Measurements from ENCODE around the gene MPP1. TPM values are rescaled to one million over a fixed set of nuclear protein-coding genes. Genes with fewer than 3 reads are reported as not detected.

MPP1 gene
- polyA plus RNA-seq, 1 of the 3 experiments (the other 2 are of a cell fraction): 13.3 TPM

GRCh38 chrX:154732421-154733065 is 72.7 kb downstream of the MPP1 start:
- Histone ChIP-seq H3K36me3 (replicated peaks in 1 of 2; ENCODE audit: control insufficient read depth in 1 of 2, insufficient read depth in 2 of 2, low read length in 1 of 2) (no peaks in the 10 kb centered on the region), H4K20me1 (ENCODE audit: insufficient read depth) (no peaks in the 10 kb centered on the region), H3K27ac (ENCODE audit: low read depth in 2 of 2, low read length in 1 of 2) (peak overlapping the region in 1 of 2 experiments; percentile 46; a peak in 2 of 4 replicates), H3K4me2 (peak overlapping the region; percentile 34), H3K79me2 (ENCODE audit: insufficient read depth) (no peaks in the 10 kb centered on the region), H3K4me3 (ENCODE audit: low read depth in 2 of 2, low read length in 1 of 2) (no peak overlapping the region), H3K9me2 (no peaks in the 10 kb centered on the region), H3K9me3 (no peaks in the 10 kb centered on the region), H3K9ac (no peak overlapping the region), H3K4me1 (ENCODE audit: control insufficient read depth in 1 of 2, insufficient read depth in 2 of 2, low read depth in 1 of 2, low read length in 1 of 2) (peaks cover 11 to 39% of the 10 kb centered on the region in 2 experiments), H3F3A (replicated peaks; ENCODE audit: insufficient read depth) (peaks cover 14% of the 10 kb centered on the region), H3K27me3 (ENCODE audit: insufficient read depth) (no peaks in the 10 kb centered on the region), H2AFZ (ENCODE audit: low read depth) (no peak overlapping the region)
- no peak for DNase-seq
- CTCF ChIA-PET: interaction anchor here (2.1 kb wide), 1 partner anchor 16 kb away, joined by 9 read pairs; no protein-coding TSS in a partner anchor
- POLR2A ChIA-PET: no interaction called here
- WGBS (ENCODE audit: low lambda C conversion rate): 15% methylated on average over 5 of the region's 5 CpGs
- TF ChIP-seq GABPA (IDR thresholded peaks at IDR 0.05; ENCODE audit: low read depth) (no peak), MEF2A (IDR thresholded peaks at IDR 0.05; ENCODE audit: borderline replicate concordance, low read depth) (no peak), NFIC (IDR thresholded peaks at IDR 0.05; ENCODE audit: borderline replicate concordance) (no peak), TCF12 (IDR thresholded peaks at IDR 0.05) (peak; percentile 24; the same call in 1 of the 2 replicates), RXRA (IDR thresholded peaks at IDR 0.05; ENCODE audit: borderline replicate concordance, low read depth) (0 out of 2 replicates have a peak, but pooled peaks have one; percentile 10), GATA2 (CRISPR knock-in tag; IDR thresholded peaks at IDR 0.05) (no peak), MAX (IDR thresholded peaks at IDR 0.05; ENCODE audit: low read depth) (no peak), FOSL2 (IDR thresholded peaks at IDR 0.05; ENCODE audit: borderline replicate concordance, low read depth) (no peak), CTCF (IDR thresholded peaks at IDR 0.05) (no peak), ZBTB33 (IDR thresholded peaks at IDR 0.05; ENCODE audit: borderline replicate concordance, low read depth) (no peak), CHD2 (IDR thresholded peaks at IDR 0.05; ENCODE audit: low read length, partially characterized antibody) (no peak), TEAD4 (IDR thresholded peaks at IDR 0.05; ENCODE audit: borderline replicate concordance, insufficient read depth) (no peak), SMC3 (IDR thresholded peaks at IDR 0.05; ENCODE audit: low read depth, low read length) (no peak), NRF1 (IDR thresholded peaks at IDR 0.05; ENCODE audit: low read depth, low read length) (no peak), ELF1 (IDR thresholded peaks at IDR 0.05) (no peak)

Measured in SK-N-SH (cell line).